ENCODE measurements around the gene HJURP.
A peak's percentile ranks its signal among the peaks of the same experiment; 100 is the strongest.

HJURP gene

DNA sequence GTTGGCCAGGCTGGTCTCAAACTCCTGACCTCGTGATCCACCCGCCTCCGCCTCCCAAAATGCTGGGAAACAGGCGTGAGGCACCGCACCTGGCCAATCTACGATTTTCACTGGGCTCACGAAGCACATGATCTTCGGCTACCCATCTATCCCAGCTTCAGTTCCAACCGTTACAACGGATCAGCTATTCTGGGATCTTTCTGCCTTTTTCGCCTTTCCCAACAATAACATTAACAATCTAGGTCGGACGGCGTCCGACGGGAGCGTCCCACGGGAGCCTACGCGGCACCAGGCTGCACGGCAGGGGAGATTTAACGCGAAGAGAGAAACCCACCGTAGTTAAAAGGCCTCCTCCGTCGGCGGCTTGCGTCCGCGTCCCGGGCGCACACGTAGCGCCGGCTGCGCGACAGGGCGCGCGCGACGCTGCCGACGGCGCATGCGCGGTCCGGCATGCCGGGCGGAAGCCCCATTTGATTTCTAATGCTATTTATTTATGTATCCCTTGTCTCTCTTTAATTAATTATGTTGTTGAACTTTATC is 13.7 kb upstream of the HJURP start, which contains the start of gene MSL3B:
Gene MSL3B (minus strand): TSS at position 394 of the 540 bp plus-strand sequence.
- no peak for TF ChIP-seq EZH2phosphoT487 (IDR thresholded peaks at IDR 0.05; ENCODE audit: borderline replicate concordance, low read length)
- TF ChIP-seq, protein P1, sequence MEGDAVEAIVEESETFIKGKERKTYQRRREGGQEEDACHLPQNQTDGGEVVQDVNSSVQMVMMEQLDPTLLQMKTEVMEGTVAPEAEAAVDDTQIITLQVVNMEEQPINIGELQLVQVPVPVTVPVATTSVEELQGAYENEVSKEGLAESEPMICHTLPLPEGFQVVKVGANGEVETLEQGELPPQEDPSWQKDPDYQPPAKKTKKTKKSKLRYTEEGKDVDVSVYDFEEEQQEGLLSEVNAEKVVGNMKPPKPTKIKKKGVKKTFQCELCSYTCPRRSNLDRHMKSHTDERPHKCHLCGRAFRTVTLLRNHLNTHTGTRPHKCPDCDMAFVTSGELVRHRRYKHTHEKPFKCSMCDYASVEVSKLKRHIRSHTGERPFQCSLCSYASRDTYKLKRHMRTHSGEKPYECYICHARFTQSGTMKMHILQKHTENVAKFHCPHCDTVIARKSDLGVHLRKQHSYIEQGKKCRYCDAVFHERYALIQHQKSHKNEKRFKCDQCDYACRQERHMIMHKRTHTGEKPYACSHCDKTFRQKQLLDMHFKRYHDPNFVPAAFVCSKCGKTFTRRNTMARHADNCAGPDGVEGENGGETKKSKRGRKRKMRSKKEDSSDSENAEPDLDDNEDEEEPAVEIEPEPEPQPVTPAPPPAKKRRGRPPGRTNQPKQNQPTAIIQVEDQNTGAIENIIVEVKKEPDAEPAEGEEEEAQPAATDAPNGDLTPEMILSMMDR (IDR thresholded peaks at IDR 0.05; ENCODE audit: low read depth, low read length, poor library complexity, severe bottlenecking) = no peak
- Histone ChIP-seq H3K4me2 (ENCODE audit: low read length) (peak within 1 kb of the TSS; percentile 81), H3F3A (ENCODE audit: control insufficient read depth, insufficient read depth) (no peaks in the 10 kb centered on the region), H3K27ac (ENCODE audit: low read depth, low read length) (no peak within 1 kb of the TSS), H3K9me2 (replicated peaks; ENCODE audit: control insufficient read depth, low read length) (no peaks in the 10 kb centered on the region), H3K36me3 (ENCODE audit: control insufficient read depth, low read length) (peaks cover 13% of the 10 kb centered on the region), H3K27me3 (ENCODE audit: control insufficient read depth, low read length) (no peaks in the 10 kb centered on the region), H3K79me2 (ENCODE audit: control insufficient read depth, low read length) (no peaks in the 10 kb centered on the region), H3K4me1 (ENCODE audit: control insufficient read depth, low read length) (peaks cover 9% of the 10 kb centered on the region), H3K9me3 (ENCODE audit: control insufficient read depth, insufficient read depth, low read length) (no peaks in the 10 kb centered on the region), H4K20me1 (ENCODE audit: control insufficient read depth, insufficient read depth, low read depth, low read length) (no peaks in the 10 kb centered on the region), H3K4me3 (ENCODE audit: low read length) (peak within 1 kb of the TSS; percentile 82)

DNA sequence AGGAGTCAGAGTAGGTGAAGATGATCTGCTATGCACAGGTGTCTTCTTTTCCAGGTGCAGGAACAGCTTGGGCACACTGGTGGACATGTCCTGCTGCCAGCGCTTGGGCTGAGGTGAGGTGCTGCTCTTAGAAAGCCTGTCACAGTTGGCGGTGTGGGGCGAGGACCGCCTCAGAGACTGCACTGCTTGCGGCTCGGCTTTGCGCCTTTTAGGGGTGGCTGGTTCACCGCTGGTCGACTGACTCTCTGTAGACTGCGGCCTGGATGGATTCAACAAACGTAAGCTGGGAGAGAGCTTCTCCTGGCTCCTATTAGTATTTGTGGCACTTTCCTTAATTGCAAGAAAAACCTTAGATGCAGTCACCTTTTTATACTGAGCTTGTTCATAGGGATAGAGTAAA is 12.1 kb upstream of the HJURP start:
- no peaks in the 10 kb centered on the region for H3K9me3 ChIP-seq (ENCODE audit: control insufficient read depth, insufficient read depth, low read length)
- peaks cover 6% of the 10 kb centered on the region for H3K4me1 ChIP-seq (ENCODE audit: control insufficient read depth, low read length)
- H3K27ac ChIP-seq (ENCODE audit: low read depth, low read length) = no peak overlapping the region
- H3K27me3 ChIP-seq (ENCODE audit: control insufficient read depth, low read length) = no peaks in the 10 kb centered on the region
- H3K9me2 ChIP-seq (replicated peaks; ENCODE audit: control insufficient read depth, low read length) = no peaks in the 10 kb centered on the region
- TF ChIP-seq, protein P1 (IDR thresholded peaks at IDR 0.05; ENCODE audit: low read depth, low read length, poor library complexity, severe bottlenecking) = no peak
- TF ChIP-seq EZH2phosphoT487 (IDR thresholded peaks at IDR 0.05; ENCODE audit: borderline replicate concordance, low read length) = no peak
- H3F3A ChIP-seq (ENCODE audit: control insufficient read depth, insufficient read depth) = no peaks in the 10 kb centered on the region
- no peak overlapping the region for H3K4me2 ChIP-seq (ENCODE audit: low read length)
- H3K4me3 ChIP-seq (ENCODE audit: low read length) = no peak overlapping the region
- no peaks in the 10 kb centered on the region for H3K79me2 ChIP-seq (ENCODE audit: control insufficient read depth, low read length)
- H4K20me1 ChIP-seq (ENCODE audit: control insufficient read depth, insufficient read depth, low read depth, low read length) = no peaks in the 10 kb centered on the region
- peaks cover 15% of the 10 kb centered on the region for H3K36me3 ChIP-seq (ENCODE audit: control insufficient read depth, low read length)

DNA sequence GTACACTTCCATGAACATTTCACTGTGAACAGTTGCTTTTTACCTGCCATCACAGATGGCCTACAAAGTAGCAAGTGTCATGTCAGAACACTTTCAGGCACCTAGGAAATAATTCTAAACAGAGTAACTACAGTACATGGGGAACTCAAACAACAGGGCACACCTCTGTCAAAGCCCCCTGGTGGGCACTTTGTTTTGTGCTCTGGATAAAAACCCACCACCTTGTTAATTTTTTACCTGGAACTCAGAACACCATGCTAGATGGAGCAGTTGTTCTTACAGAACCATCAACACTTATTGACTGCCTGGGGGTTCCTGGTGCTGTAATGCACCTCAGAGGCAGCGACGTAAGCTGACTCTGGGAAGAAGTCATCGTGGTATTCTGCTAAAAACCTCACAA is 11.5 kb upstream of the HJURP start:
- Histone ChIP-seq H3K9me2 (replicated peaks; ENCODE audit: control insufficient read depth, low read length) (no peaks in the 10 kb centered on the region), H3K4me1 (ENCODE audit: control insufficient read depth, low read length) (peaks cover 6% of the 10 kb centered on the region), H4K20me1 (ENCODE audit: control insufficient read depth, insufficient read depth, low read depth, low read length) (no peaks in the 10 kb centered on the region), H3K79me2 (ENCODE audit: control insufficient read depth, low read length) (no peaks in the 10 kb centered on the region), H3K36me3 (ENCODE audit: control insufficient read depth, low read length) (peaks cover 15% of the 10 kb centered on the region), H3K9me3 (ENCODE audit: control insufficient read depth, insufficient read depth, low read length) (no peaks in the 10 kb centered on the region), H3F3A (ENCODE audit: control insufficient read depth, insufficient read depth) (no peaks in the 10 kb centered on the region), H3K4me2 (ENCODE audit: low read length) (no peak overlapping the region), H3K4me3 (ENCODE audit: low read length) (no peak overlapping the region), H3K27ac (ENCODE audit: low read depth, low read length) (no peak overlapping the region), H3K27me3 (ENCODE audit: control insufficient read depth, low read length) (no peaks in the 10 kb centered on the region)
- TF ChIP-seq, protein P1 (IDR thresholded peaks at IDR 0.05; ENCODE audit: low read depth, low read length, poor library complexity, severe bottlenecking) = peak; percentile 58
- no peak for TF ChIP-seq EZH2phosphoT487 (IDR thresholded peaks at IDR 0.05; ENCODE audit: borderline replicate concordance, low read length)

Measured in DOHH2 (cell line).